HCT116 (cell line): ENCODE data around the gene SMARCA5. TPM values are rescaled to one million over a fixed set of nuclear protein-coding genes. Genes with fewer than 3 reads are reported as not detected.

ENCODE experiments used
- ATAC-seq: fragments of 200-7000 bp; cut with Tn5 transposase; 2 replicates; pipeline ENCODE4 v1.9.1; 2020; ENCODE audit warnings: mild to moderate bottlenecking, moderate library complexity
- BruUV-seq: library from RNA; stranded (reverse); fragments of 400-500 nt; replicated peaks from 2 replicates; lab custom pipeline; 2021; lab: Mats Ljungman, UMichigan
- CTCF ChIA-PET: fragments of 300-600 bp; sonication (Branson Sonifier 250); formaldehyde crosslinking; loops from one replicate; lab custom pipeline; 2021; ENCODE audit warnings: antibody characterized with exemption; lab: Charles Lee
- POLR2A ChIA-PET: fragments of 300-600, 350-600 bp; sonication (Branson Sonifier 250); formaldehyde crosslinking; loops from one replicate; lab custom pipeline; 2021; ENCODE audit warnings: antibody characterized with exemption; lab: Charles Lee
- RAD21 ChIA-PET, 2 experiments: fragments of 300-600 bp; sonication (Branson Sonifier 250); formaldehyde crosslinking; loops; one replicate each; lab custom pipeline; 2023; ENCODE audit warnings: low total read pairs in 2 of 2; ENCODE audit not compliant: uncharacterized antibody in 2 of 2, unreplicated experiment in 2 of 2, low non-redundant PET in 1 of 2; lab: Charles Lee
- DNase-seq: peaks from one replicate; pipeline ENCODE4 v3.0.0-alpha.2; 2010; ENCODE audit warnings: low read depth, low spot score
- H2AFZ ChIP-seq: fragments of 200-600 bp; shearing (Covaris generic), sonication (generic); 2 replicates; pipeline ENCODE4 v1.6.1; 2017; ENCODE audit warnings: low read depth, mixed run types, mixed read lengths, antibody characterized with exemption, low read length; ENCODE audit not compliant: poor library complexity, severe bottlenecking
- H3K27ac ChIP-seq: 2 replicates; pipeline ENCODE4 v1.5.1; 2012; ENCODE audit warnings: low read depth, low read length
- H3K27me3 ChIP-seq: fragments of 200-600 bp; sonication (generic); 2 replicates; pipeline ENCODE4 v1.6.1; 2016; ENCODE audit warnings: mixed run types, low read length, mixed read lengths; ENCODE audit not compliant: insufficient read depth
- H3K36me3 ChIP-seq, 2 experiments: fragments of 200-500 bp in 1 of 2; fragments of 200-600 bp in 1 of 2; sonication (Bioruptor generic) in 1 of 2; sonication (generic) in 1 of 2; 2 replicates each; pipeline versions ENCODE4 v1.5.1 to v1.6.1; 2014 to 2016; ENCODE audit warnings: low read length in 2 of 2, inconsistent platforms in 1 of 2, mixed read lengths in 1 of 2, mixed run types in 1 of 2; ENCODE audit not compliant: insufficient read depth in 2 of 2, control insufficient read depth in 1 of 2
- H3K4me1 ChIP-seq, 2 experiments: fragments of 200-600 bp in 1 of 2; sonication (generic) in 1 of 2; 2 replicates each; pipeline versions ENCODE4 v1.5.1 to v1.6.1; 2012 to 2017; ENCODE audit warnings: low read length in 2 of 2, inconsistent platforms in 1 of 2, mild to moderate bottlenecking in 1 of 2, mixed read lengths in 1 of 2, mixed run types in 1 of 2, moderate library complexity in 1 of 2; ENCODE audit not compliant: insufficient read depth in 2 of 2, control insufficient read depth in 1 of 2
- H3K4me2 ChIP-seq: fragments of 200-600 bp; sonication (generic); 2 replicates; pipeline ENCODE4 v1.6.1; 2017; ENCODE audit warnings: mixed run types, low read length, mixed read lengths
- H3K4me3 ChIP-seq, 2 experiments: fragments of 200-600 bp in 1 of 2; sonication (generic) in 1 of 2; replicated peaks in 1 of 2; 2 replicates each; pipeline ENCODE4 v1.5.1; 2011 to 2016; ENCODE audit warnings: low read length in 2 of 2, control low read depth in 1 of 2, low read depth in 1 of 2, mild to moderate bottlenecking in 1 of 2, mixed read lengths in 1 of 2, mixed run types in 1 of 2
- H3K79me2 ChIP-seq: fragments of 200-600 bp; sonication (generic); 2 replicates; pipeline ENCODE4 v1.6.1; 2017; ENCODE audit warnings: mild to moderate bottlenecking, mixed run types, low read length, moderate library complexity, mixed read lengths; ENCODE audit not compliant: insufficient read depth
- H3K9ac ChIP-seq: fragments of 200-600 bp; sonication (generic); 2 replicates; pipeline ENCODE4 v1.6.1; 2016; ENCODE audit warnings: low read length, mixed read lengths
- H3K9me2 ChIP-seq: fragments of 200-600 bp; sonication (generic), shearing (Covaris generic); 2 replicates; pipeline ENCODE4 v1.6.1; 2017; ENCODE audit warnings: mixed run types, mild to moderate bottlenecking, moderate library complexity; ENCODE audit not compliant: insufficient read depth
- H3K9me3 ChIP-seq, 2 experiments: fragments of 200-500 bp in 1 of 2; fragments of 200-600 bp in 1 of 2; sonication (Bioruptor generic) in 1 of 2; sonication (generic) in 1 of 2; 2 replicates each; pipeline ENCODE4 v1.6.1; 2014 to 2017; ENCODE audit warnings: low read length in 2 of 2, mixed read lengths in 2 of 2, inconsistent platforms in 1 of 2, low read depth in 1 of 2, mild to moderate bottlenecking in 1 of 2, mixed run types in 1 of 2, moderate library complexity in 1 of 2; ENCODE audit not compliant: control insufficient read depth in 1 of 2, insufficient read depth in 1 of 2
- H4K20me1 ChIP-seq: fragments of 200-600 bp; sonication (generic), shearing (Covaris generic); 2 replicates; pipeline ENCODE4 v1.6.1; 2017; ENCODE audit warnings: mixed run types, mild to moderate bottlenecking, moderate library complexity; ENCODE audit not compliant: insufficient read depth
- CTCF ChIP-seq, 3 experiments: fragments of 200-600 bp in 1 of 3; sonication (generic) in 1 of 3; IDR thresholded peaks in 2 of 3; conservative IDR thresholded peaks in 1 of 3; 2 replicates each; pipeline ENCODE4 v1.5.1; 2012 to 2017; ENCODE audit warnings: low read depth in 2 of 3, low read length in 2 of 3, antibody characterized with exemption in 1 of 3, borderline replicate concordance in 1 of 3, control low read depth in 1 of 3, mild to moderate bottlenecking in 1 of 3, mixed read lengths in 1 of 3, mixed run types in 1 of 3, moderate library complexity in 1 of 3; ENCODE audit not compliant: insufficient read depth in 1 of 3
- EGR1 ChIP-seq: IDR thresholded peaks from 2 replicates; pipeline ENCODE4 v1.6.1; 2012; ENCODE audit warnings: low read depth
- ELF1 ChIP-seq: IDR thresholded peaks from 2 replicates; pipeline ENCODE4 v1.6.1; 2012; ENCODE audit warnings: low read depth, borderline replicate concordance
- POLR2A ChIP-seq: IDR thresholded peaks from 2 replicates; pipeline ENCODE4 v1.7.0; 2011; ENCODE audit warnings: borderline replicate concordance; ENCODE audit not compliant: insufficient read depth, insufficient read length; ENCODE audit errors: extremely low read depth
- RAD21 ChIP-seq: IDR thresholded peaks from 2 replicates; pipeline ENCODE4 v1.6.1; 2012; ENCODE audit warnings: low read depth, mild to moderate bottlenecking
- SP1 ChIP-seq: IDR thresholded peaks from 2 replicates; pipeline ENCODE4 v1.6.1; 2012; ENCODE audit warnings: low read depth
- TCF7L2 ChIP-seq: IDR thresholded peaks from 2 replicates; pipeline ENCODE4 v1.7.0; 2011; ENCODE audit warnings: borderline replicate concordance, inconsistent platforms; ENCODE audit not compliant: insufficient read depth, insufficient read length; ENCODE audit errors: extremely low read depth
- YY1 ChIP-seq: IDR thresholded peaks from 2 replicates; pipeline ENCODE4 v1.6.1; 2011; ENCODE audit warnings: low read length, low read depth, moderate library complexity, mild to moderate bottlenecking; ENCODE audit not compliant: insufficient replicate concordance; ENCODE audit errors: extremely low read depth
- ZFX ChIP-seq: fragments of 450-650 bp; IDR thresholded peaks from 2 replicates; pipeline ENCODE4 v1.6.1; 2017
- intact Hi-C: fragments of 100-400 bp; cut with micrococcal nuclease; formaldehyde crosslinking; loops from 2 replicates; pipeline ENCODE4 v1.10.0; 2022
- total RNA-seq: library from RNA; stranded (reverse); gene quantifications from one replicate; pipeline ENCODE4 v1.2.1, GENCODE V29; 2021; ENCODE audit not compliant: unreplicated experiment
- TF ChIP-seq, protein P1 (sequence below): IDR thresholded peaks from 2 replicates; pipeline ENCODE4 v1.6.1; 2011; ENCODE audit warnings: mild to moderate bottlenecking, low read length, moderate library complexity; ENCODE audit not compliant: insufficient replicate concordance; ENCODE audit errors: extremely low read depth

SMARCA5 gene
- total RNA-seq, 1 experiment from 2014 or later: 61.2 TPM

DNA sequence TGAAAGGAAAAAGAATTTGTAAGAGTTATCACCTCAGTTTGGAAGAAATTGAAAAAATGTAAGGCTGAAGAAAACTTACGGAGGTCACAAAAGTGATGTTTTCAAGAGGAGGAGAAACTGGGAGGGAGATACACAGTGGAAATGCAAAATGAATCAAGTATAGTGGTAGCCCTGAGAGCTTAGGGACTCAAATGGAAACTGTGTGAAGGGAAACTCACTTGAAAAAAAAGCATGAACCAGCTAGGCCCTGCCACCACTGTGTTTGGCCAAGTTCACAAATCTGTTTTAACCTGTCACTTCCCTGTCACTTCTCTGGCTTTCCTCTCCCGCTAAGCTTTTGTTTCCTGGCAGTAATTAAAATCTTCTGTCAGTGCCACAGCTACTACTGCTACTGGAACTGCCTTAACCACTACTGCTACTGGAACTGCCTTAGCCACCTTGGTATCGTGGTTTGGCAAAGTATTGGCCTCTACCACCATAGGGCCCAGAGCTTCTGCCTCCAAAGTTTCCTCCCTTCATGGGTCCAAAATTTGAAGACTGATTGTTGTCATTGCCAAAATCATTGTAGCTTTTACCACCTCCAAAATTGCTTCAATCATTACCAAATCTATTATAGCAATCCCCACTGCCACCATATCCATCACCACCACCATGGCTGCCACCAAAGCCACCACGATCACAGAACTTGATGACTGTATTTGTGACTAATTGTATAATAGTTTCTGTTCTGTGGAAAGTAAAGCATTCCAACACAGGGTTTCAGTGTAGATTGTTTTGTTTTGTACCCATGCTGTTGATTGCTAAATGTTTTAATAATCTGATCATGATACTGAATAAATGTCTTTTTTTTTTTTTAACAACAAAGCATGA is 41.5 kb downstream of the SMARCA5 start:
- H2AFZ ChIP-seq: no peak overlapping the region
- no TSS peak for BruUV-seq
- intact Hi-C loops: no loop called here
- no peak overlapping the region for H3K9ac ChIP-seq
- no peaks in the 10 kb centered on the region for H3K79me2 ChIP-seq
- no peak for TF ChIP-seq EGR1
- TF ChIP-seq YY1: no peak
- TF ChIP-seq POLR2A: no peak
- H3K9me2 ChIP-seq: no peaks in the 10 kb centered on the region
- H3K4me1 ChIP-seq: no peaks in the 10 kb centered on the region
- no peaks in the 10 kb centered on the region for H3K27me3 ChIP-seq
- H3K4me3 ChIP-seq: no peak overlapping the region
- H3K27ac ChIP-seq: no peak overlapping the region
- H3K4me2 ChIP-seq: no peak overlapping the region
- ChIA-PET POLR2A (no interaction called here), RAD21 (no interaction called here), CTCF (no interaction called here)
- ATAC-seq (no peak), DNase-seq (no peak)
- no peaks in the 10 kb centered on the region for H4K20me1 ChIP-seq
- peaks cover 11 to 26% of the 10 kb centered on the region in 2 experiments for H3K36me3 ChIP-seq
- H3K9me3 ChIP-seq: no peaks in the 10 kb centered on the region

- Histone ChIP-seq H2AFZ (no peak overlapping the region), H3K4me3 (no peak overlapping the region), H3K9ac (no peak overlapping the region), H3K9me2 (no peaks in the 10 kb centered on the region), H3K27me3 (no peaks in the 10 kb centered on the region), H3K79me2 (no peaks in the 10 kb centered on the region), H3K4me1 (no peaks in the 10 kb centered on the region), H3K4me2 (no peak overlapping the region), H3K36me3 (peaks cover 9 to 20% of the 10 kb centered on the region in 2 experiments; a peak in 3 of 4 replicates), H4K20me1 (no peaks in the 10 kb centered on the region), H3K27ac (no peak overlapping the region), H3K9me3 (no peaks in the 10 kb centered on the region)
- TF ChIP-seq ZFX (no peak), ELF1 (no peak), TCF7L2 (no peak), SP1 (no peak), CTCF (IDR thresholded peaks at IDR 0.05 in 2 of 3, conservative IDR thresholded peaks at IDR 0.05 in 1 of 3; ENCODE audit: borderline replicate concordance in 1 of 3, insufficient read depth in 1 of 3, low read depth in 2 of 3, low read length in 2 of 3) (no peak), RAD21 (no peak)
- TF ChIP-seq, protein P1, sequence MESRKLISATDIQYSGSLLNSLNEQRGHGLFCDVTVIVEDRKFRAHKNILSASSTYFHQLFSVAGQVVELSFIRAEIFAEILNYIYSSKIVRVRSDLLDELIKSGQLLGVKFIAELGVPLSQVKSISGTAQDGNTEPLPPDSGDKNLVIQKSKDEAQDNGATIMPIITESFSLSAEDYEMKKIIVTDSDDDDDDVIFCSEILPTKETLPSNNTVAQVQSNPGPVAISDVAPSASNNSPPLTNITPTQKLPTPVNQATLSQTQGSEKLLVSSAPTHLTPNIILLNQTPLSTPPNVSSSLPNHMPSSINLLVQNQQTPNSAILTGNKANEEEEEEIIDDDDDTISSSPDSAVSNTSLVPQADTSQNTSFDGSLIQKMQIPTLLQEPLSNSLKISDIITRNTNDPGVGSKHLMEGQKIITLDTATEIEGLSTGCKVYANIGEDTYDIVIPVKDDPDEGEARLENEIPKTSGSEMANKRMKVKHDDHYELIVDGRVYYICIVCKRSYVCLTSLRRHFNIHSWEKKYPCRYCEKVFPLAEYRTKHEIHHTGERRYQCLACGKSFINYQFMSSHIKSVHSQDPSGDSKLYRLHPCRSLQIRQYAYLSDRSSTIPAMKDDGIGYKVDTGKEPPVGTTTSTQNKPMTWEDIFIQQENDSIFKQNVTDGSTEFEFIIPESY: no peak
- RAD21 ChIA-PET: no interaction called here
- CTCF ChIA-PET: no interaction called here
- intact Hi-C loops: no loop called here
- no TSS peak for BruUV-seq
- ATAC-seq (no peak), DNase-seq (no peak)
- POLR2A ChIA-PET: no interaction called here
Observed at GRCh38 chr4:143555676-143556075, 42.2 kb downstream of the SMARCA5 start.
